ENCODE data around the gene ENC1.
"Not testable (repeated sequence)": the region's sequence is repeated elsewhere in the genome, so short reads cannot be mapped to it uniquely, and the experiment has no call there.

The ENC1 gene, protein sequence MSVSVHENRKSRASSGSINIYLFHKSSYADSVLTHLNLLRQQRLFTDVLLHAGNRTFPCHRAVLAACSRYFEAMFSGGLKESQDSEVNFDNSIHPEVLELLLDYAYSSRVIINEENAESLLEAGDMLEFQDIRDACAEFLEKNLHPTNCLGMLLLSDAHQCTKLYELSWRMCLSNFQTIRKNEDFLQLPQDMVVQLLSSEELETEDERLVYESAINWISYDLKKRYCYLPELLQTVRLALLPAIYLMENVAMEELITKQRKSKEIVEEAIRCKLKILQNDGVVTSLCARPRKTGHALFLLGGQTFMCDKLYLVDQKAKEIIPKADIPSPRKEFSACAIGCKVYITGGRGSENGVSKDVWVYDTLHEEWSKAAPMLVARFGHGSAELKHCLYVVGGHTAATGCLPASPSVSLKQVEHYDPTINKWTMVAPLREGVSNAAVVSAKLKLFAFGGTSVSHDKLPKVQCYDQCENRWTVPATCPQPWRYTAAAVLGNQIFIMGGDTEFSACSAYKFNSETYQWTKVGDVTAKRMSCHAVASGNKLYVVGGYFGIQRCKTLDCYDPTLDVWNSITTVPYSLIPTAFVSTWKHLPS

DNA sequence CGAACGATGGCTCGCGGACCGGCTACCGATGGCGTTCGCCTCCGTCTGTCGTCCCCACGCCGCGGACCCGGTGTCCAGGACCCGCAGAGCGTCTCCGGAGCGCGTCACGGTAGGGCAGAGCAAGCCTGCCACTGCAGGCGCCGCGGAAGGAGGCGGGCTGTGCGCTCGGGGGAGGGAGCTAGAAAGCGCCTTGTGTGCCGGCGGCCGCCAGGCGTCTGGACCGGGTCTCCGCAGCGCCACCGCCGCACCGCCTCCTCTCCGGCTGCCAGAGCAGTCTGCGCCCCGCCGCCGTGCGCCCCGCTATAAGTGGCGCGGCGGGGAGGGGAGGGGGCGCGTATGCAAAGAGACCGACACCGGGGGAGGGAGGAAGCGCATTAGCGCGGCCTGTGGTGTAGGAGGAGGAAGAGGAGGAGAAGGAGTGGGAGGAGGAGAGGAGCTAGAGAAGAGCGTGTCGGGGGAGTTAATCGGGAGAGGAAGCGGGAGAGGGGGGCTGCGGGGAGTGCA, at the start of gene ENC1:
TSS of gene ENC1 (minus strand) at position 279 of the 504 bp plus-strand sequence. CDS start 4,243 bp downstream, outside the sequence.
- DNase-seq: no peak

DNA sequence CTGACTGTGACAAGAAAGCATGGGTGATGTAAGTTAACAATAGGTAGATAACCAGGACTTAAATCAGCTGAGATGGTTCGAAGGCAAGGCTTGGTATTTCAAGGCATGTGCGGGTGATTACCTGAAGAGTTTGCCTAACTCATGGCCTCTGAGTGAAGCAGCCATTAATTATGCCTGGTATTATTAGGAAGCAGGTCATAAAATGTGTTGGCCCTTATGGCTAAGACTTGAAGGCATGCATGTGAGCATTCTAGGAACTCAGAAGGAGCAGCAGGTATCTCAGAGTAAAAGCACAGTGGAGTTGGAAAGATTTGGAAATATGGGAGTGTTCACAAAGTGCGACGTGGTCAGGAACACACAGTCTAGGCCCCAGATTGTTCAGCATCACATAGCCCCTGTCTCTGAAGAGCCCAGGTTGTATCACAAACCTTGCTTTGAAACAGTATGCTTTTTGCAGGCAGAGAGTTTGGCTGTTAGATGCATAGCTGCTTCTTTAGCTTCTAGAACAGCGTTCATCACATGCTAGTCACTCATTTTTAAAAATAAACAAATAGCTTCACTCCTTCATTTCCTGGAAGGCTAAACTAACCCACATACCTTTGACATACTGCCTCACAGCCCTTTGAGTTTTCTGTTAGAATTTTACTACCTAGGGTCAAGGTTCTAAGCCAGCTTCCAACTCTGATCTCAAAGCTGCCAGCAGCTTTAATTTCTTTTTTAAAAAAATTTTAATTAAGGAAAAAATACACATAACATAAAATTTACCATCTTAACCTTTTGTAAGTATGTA, 46.6 kb upstream of the ENC1 start:
- DNase-seq: no peak

DNA sequence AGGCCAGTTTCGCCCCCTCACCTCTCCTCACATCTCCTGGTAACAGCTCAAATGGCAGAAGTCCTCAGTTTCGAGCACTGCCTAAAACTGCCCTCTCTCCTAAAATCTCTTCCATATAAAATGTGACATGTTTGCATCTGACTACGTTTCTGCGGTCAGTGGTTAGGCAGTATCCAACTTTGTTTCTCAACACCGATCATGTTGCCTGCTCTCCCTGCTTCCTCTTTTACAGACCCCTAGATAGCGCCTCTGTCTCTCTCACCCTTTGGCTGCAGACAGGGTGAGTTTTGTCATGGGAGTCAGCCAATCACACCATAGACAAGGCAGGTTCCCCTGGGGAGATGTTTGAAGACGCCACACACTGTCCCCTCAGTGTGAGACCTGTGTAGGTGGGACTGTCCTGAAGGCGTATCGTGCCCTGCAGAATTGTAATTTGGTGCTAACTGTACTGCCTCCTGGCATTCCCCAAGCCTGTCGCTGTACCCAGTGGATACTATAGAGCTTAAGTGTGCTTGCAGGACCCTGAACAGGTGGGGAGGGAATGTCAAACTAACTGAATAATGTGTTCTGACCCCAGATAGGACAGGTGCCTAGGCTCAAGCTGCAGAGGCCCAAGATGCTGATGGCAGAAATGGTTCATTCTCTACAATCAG, 45.6 kb upstream of the ENC1 start:
- no peak for DNase-seq

DNA sequence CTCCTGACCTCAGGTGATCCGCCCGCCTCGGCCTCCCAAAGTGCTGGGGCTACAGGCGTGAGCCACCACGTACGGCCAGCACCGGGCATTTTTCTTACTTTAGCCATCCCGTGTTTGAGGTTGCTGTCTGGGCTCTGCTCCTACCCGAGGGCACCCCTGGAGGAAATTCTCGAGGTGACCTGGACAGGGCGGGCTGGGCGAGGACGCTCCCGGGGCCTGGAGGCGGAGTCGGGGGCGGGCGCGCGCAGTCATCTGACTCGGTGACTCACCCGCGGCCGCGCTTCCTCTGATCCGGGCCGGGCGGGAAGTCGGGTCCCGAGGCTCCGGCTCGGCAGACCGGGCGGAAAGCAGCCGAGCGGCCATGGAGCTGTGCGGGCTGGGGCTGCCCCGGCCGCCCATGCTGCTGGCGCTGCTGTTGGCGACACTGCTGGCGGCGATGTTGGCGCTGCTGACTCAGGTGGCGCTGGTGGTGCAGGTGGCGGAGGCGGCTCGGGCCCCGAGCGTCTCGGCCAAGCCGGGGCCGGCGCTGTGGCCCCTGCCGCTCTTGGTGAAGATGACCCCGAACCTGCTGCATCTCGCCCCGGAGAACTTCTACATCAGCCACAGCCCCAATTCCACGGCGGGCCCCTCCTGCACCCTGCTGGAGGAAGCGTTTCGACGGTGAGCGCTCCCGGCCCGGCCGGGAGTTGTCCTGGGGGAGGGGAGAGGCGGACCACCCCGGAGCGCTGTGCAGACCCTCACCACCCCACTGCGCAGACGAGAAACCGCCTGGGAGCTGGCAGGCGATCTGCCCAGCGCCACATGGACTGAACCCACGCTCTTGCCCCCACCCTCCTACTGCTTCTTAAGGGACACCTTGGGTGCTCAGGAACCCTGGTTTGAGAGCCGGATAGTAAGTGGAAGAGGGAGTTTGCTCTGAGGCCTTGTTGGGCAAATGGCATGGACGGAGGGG, 44.6 kb upstream of the ENC1 start, which contains the start of gene HEXB:
TSS of gene HEXB (plus strand) at position 334 of the 952 bp plus-strand sequence. CDS start at position 362, 28 bp downstream.
- peak; percentile 83 for DNase-seq

DNA sequence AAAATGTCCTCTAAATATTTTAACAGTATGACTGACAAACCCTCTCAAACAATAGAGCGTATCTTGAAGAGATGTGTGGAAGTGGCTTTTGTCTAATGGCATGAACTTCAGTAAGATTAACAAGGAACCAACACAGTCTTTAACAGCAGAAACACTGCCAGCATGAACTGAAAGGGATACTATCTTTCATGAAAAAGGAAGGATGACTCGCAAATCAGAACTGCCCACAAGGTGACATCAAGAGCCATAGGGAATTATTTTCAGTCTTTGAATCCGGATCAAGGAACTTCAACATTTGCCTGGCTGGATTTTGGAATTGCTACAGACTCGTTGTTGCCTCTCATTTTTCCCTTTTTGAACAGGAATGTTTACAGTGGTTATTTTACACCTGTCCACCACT, 39.4 kb upstream of the ENC1 start:
- DNase-seq: no peak

DNA sequence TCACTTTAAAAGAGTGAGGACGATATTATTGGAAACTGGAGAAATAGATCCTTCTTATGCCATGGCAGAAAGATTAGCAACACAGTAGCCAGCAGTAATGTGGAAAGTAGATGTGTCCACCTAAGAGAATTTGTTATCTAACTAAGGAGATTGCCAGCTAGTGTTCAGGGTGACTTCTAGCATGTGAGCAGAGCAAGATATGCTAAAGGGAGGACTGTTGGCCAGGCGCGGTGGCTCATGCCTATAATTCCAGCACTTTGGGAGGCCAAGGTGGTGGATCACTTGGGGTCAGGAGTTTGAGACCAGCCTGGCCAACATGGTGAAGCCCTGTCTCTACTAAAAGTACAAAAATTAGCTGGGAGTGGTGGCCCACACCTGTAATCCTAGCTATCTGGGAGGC, 38.8 kb upstream of the ENC1 start:
- DNase-seq: not testable (repeated sequence)

DNA sequence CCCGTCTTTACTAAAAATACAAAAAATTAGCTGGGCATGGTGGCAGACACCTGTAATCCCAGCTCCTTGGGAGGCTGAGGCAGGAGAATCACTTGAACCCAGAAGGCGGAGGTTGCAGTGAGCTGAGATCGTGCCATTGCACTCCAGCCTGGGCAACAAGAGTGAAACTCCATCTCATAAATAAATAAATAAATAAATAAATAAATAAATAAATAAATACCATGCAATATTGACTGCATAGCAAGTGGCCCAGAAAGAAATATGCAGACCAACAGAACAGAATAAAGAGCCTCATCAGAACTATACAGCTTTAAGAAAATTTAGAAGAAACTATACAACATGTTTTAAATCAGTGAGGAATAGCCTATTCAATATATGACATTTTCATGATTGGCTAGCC, 37.6 kb upstream of the ENC1 start:
- DNase-seq: not testable (repeated sequence)

DNA sequence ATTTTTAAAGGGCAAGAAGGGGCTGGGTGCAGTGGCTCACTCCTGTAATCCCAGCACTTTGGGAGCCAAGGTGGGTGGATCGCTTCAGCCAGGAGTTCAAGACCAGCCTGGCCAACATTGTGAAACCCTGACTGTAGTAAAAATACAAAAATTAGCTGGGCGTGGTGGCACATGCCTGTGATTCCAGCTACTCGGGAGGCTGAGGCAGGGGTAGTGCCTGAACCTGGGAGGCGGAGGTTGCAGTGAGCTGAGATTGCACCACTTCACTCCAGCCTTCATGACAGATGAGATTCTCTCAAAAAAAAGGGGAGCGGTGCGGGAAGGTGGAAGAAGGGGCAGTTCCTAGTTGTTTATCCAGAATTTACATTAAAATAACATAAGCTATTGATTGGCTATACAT, 35.9 kb upstream of the ENC1 start:
- DNase-seq: not testable (repeated sequence)

DNA sequence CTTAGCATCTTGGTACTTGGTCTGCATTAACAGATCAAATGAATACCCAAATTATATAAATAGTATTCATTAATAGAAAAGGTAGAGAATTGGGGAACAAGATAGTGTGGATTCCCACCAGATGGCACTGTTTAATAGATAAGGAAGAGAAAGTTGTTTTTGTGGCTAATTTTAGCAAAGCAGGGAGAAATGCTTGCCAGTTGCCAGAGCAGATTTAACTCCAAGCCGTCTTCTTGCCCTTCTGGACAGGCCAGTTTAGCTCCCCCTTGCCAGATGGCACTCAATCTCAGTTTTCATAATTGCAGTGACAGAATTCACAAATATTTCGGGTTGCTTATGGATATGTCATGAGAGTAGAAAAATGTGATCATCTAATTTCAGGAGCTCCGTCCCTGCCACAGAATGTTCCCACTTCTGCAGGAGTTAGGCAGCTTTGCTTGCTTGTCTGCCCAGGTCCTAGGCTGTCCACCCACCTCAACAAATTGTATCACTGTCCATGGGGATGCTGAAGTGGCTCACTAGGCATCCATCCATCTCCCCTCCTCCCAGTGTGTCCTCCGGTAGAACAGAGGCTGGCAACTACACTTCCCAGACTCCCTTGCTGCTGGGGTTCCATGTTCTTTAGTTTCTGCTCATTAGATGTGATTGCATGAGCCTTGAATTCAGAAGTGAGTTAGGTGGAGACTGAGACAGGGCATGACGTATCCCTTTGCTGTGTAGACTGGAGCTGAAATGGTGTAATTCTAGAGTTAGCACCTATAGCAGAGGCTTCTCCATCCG, 32.7 kb upstream of the ENC1 start:
- no peak for DNase-seq

DNA sequence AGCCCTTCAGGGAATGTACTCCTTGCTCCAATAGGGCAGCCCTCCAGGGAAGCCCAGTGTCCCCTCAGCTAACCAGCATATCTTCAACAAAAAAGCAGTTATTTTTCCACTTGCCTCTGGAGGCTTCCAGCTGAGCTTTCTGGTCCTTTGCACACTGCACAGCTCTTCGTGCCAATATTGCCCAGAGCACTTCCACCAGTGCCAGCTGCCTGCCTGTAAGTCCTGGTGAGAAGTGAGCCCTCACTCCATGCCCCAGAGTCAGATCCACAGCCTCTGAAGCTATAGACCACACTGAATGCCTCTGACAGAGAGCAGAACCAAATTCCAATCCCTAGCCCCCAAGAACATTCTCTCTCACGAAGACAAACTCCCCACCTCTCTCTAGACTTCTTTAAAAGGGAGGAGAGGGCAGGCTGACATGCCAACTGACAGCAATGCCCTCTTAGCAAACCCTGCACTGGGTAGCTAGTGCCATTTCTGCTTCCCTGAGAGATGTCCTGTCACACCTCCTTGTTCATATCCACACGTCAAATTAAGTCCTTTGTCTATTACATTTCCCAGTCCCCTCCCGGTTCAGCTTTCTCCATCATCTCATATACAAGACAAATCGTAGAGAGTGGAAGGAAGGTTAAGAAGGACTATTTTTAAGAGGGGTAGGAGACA, 31.8 kb upstream of the ENC1 start:
- DNase-seq: no peak

DNA sequence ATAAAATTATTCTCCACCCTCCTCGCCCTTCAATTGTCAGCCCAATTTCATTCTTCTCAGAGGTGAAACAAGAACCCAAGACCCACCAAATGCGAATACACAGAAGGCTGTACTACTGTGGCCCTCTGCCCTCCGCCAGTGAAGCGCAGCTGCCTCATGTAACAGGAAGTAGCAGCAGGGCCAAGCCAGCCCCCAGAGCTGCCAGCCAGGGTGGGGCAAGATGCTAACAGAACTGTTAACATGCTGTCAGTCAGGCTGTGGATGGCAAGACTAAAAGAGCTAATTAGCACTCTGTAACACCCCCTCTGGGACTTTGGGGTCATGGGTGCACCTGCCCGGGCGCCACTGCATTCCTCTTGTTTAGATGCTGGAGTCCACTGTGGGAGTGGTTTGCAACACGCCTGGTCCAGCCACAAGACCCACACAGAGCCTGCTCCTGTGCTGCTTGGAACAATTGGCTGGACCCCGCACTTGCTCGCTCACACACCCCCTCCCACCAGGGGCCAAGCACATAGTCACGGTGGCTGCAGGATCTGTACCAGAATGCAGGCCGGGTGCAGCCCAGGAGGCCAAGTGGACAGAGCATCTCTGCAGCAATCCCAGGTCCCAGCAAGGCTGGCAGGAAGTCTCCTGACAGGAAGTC, 30.0 kb upstream of the ENC1 start:
- DNase-seq: no peak

DNA sequence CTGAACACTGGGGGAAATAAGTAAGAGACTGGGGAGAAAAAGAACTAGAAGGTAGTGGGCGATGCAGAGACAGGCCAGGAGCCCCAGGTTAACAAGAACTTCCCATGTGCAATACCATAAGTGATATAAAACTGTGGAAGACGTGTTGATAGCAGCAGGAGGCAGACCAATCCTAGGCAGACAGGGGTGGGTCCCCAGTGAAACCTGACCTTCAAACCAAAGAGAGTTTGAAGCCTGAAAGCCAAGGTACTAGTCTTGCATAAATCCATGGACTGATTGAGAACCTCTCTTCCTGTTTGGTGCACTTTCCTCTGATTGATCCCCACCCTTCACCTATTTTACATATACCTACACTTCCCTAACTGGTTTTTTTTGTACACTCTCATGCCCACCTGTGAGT, 29.3 kb upstream of the ENC1 start:
- DNase-seq: no peak

DNA sequence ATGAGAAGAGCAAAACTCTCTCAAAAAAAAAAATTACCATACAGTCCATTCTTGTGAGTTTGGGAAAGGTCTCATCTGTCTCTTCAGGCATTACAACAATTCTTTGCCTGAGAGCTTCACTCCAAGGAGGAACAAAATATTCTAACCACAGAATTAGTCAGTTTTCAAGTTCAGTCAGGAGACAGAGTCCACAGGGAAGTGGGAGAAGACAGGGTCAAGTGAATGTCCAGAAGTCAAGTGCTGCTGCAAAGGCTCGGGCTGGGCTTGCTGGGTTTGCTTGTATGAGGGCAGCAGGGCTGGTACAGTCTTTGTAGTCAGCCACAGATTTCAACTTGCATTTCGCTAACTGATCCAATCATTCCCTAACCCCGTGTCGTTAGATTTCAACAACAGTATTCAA, 26.9 kb upstream of the ENC1 start:
- DNase-seq: no peak

DNA sequence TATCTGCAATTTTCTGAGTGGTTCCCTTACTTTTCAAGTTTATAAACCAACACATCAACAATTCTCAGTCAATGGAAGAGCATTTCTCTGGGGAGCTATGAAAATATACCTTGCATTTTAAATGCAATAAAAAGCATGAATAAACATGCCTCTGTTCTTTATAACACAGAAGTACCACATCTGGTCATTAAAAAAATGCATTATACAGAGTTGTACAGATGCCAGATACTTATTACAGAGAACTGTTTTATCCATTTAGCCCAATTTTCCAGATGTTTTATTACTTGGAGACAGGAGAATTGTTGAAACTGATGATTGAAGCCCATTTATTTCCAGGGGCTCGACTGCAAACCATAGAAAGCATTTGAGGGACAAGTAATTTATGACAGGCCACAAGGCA, 25.3 kb upstream of the ENC1 start:
- no peak for DNase-seq

DNA sequence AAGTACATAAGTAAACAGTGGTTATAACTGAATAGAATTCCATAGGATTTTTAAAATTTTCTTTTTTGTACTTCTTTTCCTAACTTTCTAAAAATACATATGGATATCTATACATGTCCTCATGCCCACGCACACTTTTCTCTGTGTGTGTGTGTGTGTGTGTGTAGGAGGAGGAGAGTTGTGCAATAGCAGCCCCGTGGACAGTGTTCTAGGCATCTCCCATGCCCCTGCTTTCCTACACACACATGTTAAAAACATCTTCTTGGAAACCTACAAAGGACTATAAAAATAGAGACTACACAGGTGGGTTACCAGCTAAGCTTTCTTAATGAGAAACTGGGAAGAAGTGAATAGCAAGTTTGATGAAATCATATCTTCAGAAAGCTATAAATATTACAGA, 24.7 kb upstream of the ENC1 start:
- no peak for DNase-seq

DNA sequence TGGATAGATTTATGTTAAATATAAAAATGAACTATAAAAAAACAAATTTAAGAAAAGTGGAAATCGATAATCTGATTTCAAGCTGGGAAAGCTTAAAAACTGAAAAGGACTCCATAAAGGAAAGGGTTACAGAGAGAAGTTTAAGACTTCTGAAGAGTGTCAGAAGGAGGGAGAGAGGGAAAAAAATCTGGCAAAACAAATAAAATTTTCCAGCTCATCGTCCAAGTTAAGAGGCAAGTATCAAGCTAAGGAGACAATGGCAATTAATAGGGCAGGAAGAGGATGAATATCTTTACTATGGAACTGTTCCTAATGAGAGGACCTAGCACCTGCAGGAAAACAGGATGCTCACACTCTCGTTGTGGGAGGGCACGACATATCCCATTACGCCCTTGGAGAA, 24.0 kb upstream of the ENC1 start:
- DNase-seq: no peak

DNA sequence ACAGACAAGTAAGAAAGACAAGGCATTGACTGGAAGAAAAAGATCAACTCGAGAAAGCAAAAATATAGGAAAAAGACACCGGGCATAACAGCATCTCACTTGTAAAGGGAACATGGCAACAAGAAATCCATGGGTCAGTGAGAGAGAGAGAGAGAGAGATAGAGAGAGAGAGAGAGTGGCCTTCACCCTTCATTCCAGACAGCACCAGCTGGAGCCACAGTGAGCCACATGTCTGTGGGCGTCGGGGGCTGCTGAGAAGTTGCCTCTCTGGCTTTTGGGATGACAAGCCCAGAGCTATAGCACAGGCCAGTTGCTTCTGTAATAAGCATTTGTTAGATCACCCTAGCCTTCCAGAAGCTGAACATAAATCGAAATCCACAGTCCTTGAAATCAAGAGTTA, 20.3 kb upstream of the ENC1 start:
- no peak for DNase-seq

DNA sequence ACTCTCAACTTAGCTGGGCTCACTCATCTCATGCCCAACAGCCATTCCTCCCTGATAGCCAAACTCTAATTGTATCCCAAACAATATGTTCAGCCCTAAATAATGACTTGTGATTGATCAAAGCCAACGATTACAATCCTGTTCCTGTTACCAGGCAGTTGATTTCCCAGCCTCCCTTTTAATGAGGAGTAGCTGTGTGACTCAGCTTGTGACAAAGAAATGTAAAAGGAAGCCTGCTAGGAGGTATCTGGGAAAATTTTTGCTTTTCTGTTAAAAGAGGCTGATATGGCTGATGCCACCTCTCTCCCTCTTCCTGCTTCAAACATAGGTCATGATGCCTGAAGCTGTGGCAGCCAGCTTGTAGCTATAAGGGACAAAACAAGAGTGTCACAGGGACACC, 19.6 kb upstream of the ENC1 start:
- DNase-seq: no peak

DNA sequence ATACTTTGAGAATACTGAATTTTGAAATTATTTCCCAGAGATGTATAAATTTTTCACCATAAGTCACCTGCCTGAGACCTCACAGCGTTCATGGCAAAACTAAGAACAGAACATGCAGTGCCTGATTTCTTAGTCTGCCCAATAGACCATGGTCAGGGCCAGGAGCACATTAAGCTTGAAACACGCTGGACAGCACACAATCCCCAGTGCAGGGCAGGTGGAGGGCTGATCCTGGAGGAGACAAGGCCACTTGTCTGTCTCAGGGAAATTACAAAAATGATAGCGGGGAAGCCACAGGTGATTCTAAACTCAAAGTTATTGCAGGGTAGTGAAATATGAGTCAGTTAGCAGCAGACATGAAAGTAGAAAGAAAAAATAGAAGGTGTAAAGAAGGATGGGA, 18.6 kb upstream of the ENC1 start:
- DNase-seq: no peak

DNA sequence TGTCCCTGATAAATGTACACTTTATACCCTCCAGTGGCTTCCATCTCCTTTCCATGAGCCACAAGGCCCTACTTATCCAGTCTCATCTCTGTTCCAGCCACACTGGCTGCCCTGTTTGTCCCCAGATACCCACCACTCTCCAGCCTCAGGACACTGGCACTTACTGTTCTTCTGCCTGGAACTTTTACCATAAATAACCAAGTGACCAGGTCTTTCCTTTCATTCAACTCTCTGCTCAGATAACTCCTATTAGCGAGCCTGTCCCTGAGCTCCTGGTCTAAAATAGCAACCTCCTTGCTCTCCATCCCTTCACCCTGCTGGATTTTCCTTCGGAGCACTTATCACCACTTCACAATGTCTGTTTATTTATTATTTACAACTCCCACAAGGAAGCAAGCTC, 16.6 kb upstream of the ENC1 start:
- no peak for DNase-seq

Data from NK-92 treated with Interleukin-12 subunit alpha and Interleukin-12 subunit beta, amount 100 ng/mL, for 24 hours (cell line).